ENCODE data around the gene GFRAL.

- TF ChIP-seq, protein P1, sequence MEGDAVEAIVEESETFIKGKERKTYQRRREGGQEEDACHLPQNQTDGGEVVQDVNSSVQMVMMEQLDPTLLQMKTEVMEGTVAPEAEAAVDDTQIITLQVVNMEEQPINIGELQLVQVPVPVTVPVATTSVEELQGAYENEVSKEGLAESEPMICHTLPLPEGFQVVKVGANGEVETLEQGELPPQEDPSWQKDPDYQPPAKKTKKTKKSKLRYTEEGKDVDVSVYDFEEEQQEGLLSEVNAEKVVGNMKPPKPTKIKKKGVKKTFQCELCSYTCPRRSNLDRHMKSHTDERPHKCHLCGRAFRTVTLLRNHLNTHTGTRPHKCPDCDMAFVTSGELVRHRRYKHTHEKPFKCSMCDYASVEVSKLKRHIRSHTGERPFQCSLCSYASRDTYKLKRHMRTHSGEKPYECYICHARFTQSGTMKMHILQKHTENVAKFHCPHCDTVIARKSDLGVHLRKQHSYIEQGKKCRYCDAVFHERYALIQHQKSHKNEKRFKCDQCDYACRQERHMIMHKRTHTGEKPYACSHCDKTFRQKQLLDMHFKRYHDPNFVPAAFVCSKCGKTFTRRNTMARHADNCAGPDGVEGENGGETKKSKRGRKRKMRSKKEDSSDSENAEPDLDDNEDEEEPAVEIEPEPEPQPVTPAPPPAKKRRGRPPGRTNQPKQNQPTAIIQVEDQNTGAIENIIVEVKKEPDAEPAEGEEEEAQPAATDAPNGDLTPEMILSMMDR (IDR thresholded peaks at IDR 0.05) = no peak
- TF ChIP-seq POLR2A (IDR thresholded peaks at IDR 0.05) = no peak
- TF ChIP-seq EP300 (IDR thresholded peaks at IDR 0.05) = no peak
Measured at GRCh38 chr6:55438203-55438602, 110.9 kb downstream of the GFRAL start.
